KG1 (cell line): ENCODE measurements around the gene CBFA2T3.

Source experiments
- DNase-seq: peaks from one replicate; lab custom pipeline; 2025; lab: John Stamatoyannopoulos, UW

Gene CBFA2T3

DNA sequence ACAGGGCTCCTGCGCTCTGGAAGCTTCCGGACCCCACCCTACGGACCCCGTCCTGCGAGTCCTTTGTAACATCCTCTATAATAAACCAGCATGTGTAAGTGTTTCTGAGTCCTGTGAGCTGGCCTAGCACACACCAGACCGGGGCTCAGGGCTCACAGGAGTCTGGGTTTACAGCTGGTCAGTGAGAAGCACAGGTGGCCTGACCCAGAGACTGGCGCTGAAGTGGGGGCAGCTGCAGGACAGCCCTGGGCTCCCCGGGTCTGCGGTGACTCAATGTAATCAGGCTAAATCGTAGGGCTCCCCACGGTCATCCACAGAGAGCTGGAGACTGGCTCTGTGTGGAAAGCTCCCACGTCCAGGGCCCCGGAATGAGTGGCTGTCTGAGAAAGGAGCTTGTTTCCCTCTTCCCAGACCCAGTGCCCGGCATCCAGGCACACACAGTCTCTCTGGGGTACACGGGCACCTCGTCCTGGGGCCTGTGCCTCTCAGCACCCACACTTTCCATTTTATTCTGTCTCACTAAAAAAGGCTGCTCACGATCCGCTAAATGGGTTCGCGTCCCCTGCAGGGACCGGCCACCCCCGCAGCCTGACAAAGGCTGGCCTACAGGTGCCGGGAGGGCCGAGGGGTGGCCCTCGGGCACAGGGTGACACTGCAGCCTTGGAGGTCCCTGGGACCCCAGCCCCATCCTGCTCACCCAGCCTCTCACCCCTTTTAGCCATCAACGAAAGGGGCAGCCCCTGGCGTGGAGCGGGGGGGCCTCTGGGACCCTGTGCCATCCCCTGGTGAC is 18.9 kb upstream of the CBFA2T3 start:
- DNase-seq = no peak

DNA sequence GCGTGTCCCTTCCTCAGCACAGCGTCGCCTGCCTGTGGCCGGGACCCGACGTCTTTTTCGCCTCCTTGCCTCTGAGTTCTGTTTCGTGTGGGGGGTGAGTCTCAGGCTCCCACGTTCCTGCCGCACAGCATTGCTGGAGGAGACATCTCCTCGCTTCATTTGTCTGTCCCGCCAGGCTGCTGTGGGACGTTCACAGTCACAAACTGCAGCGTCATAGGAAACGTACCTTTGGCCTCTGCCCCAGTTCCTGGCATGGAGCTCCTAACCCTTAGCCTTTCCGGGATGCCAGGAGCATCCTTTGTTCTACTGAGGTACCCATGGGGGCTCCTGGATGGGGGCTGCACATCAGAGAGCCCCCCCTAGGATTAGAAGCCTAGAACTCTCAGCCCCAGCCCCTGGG is 18.2 kb upstream of the CBFA2T3 start:
- DNase-seq = no peak

DNA sequence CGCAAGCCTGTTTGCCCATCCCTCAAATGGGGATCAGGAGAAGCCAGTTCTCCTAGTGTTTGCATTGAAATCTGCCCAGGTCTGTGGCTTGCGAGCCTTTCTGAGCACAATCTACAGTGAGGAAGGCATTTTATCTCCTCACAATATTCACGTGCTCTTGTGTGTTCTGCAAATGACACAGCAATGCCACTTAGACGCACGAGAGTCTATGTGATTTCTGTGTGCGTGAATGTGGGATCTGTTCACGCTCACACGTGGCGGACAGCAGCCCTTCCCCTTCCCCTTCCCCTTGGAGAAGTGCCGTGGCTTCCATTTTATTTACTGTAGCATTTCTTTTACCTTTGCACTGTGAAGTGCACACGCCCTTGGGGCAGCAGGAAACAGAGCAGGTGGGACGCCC is 17.7 kb upstream of the CBFA2T3 start:
- no peak for DNase-seq

GRCh38 chr16:88993946-88994600 is 17.1 kb upstream of the CBFA2T3 start:
- no peak for DNase-seq

DNA sequence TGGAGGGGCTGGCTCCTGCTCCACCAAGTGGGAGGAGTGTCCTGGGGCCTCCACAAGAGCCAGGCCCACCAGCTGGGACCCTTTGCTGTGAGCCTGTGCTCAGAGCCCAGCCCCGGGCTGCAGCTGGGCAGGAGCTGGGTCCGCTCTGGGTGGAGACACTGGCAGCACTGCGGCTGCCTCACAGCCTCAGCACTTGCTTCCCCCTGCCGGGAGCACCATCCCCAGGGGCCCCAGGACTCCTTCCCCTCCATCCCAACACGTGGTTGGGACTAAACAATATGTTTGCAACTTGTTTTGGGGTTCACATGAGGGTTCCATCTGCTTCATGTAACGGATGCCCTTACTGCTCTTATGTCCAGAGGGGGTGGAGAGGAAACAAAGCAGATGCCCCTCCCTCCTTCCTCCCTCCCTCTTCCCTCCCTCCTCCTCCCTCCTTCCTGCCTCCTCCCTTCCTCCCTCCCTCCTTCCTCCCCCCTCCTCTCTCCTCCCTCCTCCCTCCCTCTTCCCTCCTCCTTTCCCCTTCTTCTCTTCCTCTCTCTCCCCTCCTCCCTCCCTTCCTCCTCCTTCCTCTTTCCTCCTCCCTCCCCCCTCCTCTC is 16.3 kb upstream of the CBFA2T3 start:
- DNase-seq = peak; percentile 10

GRCh38 chr16:88992351-88993165 is 15.6 kb upstream of the CBFA2T3 start:
- no peak for DNase-seq

DNA sequence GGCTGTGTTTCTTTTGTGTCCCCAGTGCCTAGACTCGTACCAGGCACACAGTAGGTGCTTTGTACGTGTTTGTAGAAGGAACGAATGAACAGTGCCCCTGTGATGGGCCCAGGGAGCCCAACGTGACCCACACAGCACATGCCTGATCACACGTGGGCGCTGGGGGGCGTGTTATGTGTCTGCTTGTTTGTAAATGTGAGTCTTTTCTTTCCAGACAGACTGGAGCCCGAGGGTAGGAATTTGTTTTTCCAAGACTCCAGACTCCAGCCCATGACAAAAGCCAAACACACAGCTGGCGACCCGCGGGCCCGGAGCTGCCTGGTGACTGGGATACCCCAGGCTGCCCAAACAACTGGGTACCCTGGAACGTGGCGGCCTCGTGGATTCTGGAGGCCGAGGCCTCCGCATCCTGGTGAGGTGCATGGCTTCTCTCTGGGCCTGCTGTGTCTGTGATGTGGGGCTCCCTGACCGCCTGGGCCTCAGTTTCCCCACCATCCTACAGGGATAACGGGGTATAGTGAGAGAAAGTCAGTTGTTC is 14.9 kb upstream of the CBFA2T3 start:
- DNase-seq = no peak

DNA sequence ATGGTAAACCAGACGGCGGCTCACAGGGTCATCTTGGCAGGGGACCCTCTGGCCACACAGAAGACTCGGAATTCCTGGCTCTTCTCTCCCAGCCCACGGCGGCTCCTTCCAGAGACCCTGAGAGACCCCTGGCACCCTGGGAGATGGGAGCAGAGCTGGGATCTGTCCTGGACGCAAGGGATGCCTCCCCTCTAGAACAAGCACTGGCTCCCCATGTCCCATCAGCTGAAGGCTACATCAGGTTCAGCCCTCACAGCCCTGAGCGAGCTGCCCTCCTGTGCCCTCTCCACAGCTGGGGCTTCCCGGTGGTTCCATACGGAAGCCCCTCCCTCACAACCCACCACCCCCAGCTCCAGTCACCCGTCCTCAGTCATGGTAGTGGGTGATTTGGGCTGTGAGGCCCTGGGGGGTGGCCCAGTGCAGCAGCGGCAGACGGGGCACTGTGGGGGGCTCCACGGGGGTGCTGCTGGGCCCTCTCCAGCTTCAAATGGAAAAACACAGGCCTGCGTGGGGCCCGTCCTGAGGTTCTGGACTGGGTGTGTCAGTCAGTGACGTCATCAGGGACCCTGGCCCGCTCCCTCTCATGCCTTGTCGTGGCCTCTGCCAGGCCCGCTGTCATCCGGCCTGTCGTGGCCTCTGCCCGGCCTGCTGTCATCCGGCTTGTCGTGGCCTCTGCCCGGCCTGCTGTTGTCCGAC is 13.0 kb upstream of the CBFA2T3 start:
- no peak for DNase-seq

GRCh38 chr16:88988980-88989811 is 12.2 kb upstream of the CBFA2T3 start:
- no peak for DNase-seq

GRCh38 chr16:88985521-88985920 is 8.5 kb upstream of the CBFA2T3 start:
- no peak for DNase-seq

DNA sequence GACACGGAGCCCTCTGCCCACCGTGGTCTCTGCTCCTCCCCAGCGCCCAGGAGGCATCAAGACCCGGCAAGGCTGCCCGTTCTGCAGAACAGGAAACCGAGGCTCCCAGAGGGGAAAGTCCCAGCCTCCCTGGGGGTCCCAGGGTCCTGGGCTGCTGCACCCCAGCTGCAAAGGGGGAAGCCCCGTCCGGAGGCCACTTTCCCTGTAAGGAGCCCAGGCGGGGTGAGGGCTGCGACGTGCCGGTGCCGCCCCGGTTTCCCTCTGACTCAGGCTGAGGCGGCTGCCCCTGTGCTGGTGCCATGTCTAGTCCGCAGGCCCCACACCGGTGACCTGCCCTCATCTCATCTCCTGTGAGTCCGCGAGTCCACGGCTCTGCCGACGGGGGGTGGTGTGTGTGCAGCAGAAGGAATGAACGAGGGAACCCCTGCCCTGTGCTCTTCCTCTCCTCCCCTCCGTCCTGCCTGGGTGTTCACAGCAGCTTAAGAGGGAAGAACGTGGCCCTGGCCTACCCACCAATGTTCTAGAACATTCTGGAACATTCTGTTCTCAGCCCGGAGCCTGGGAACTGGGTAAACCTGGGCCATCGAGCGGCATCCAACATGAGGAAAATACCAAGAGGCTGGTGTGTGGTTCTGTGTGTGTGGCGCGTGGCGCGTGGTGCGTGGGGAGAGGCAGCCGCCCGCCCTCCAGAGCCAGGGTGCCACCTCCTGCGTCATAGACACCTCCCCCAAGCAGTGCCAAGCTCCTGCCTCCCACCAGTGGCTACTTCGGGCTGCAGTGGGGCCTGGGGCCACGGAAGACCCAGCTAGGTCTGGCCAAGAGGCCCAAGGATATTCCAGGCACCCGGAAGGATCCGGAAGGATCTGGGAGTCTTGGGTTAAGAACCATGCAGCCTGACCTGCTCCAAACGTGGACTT is 7.0 kb upstream of the CBFA2T3 start:
- DNase-seq = no peak

DNA sequence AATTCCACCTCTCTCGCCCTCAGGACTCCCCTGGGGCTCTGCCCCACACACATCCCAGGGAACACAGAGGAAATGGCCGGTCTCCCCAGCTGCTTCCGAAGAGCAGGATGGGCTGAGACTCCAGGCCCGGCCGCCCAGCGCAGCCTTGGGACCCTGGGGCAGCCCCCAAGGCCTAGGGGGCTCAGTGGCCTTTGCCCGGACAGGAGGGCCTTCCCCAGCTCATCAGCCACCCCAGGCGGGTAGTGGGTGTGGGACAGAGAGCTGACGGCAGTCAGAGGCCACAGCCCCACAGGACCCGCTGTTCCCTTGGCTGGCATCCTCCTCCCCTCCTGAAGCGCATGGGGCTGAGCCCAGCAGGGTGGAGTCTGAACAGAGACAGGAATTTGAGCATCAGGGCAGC is 6.2 kb upstream of the CBFA2T3 start:
- DNase-seq = no peak

- no peak for DNase-seq
Measured at GRCh38 chr16:88982286-88983084, 5.5 kb upstream of the CBFA2T3 start.

DNA sequence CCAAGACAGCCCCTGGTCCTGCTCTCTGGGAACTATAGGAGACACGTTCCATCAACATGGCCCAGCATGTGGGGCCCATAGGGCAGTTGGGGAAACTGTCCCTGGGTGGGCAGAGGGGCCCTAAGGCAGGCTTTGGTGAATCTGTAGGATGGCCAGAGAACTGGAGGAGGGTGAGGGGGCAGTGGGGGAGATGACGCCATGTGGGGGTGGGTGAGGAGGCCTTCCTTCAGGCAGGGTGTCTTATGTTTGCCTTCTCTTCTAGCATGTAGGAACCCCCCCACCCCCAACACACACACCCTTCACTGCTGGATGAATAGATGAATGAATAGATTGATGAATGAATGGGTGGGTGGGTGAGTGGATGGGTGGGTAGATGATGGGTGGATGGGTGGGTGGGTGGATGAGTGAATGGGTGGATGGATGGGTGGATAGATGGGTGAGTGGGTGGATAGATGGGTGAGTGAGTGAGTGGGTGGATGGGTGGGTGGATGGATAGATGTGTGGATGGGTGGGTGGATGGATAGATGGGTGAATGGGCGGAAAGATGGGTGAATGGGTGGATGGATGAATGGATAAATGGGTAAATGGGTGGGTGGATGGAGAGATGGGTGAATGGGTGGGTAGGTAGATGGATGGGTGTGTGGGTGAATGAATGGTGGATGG is 2.5 kb upstream of the CBFA2T3 start:
- no peak for DNase-seq

DNA sequence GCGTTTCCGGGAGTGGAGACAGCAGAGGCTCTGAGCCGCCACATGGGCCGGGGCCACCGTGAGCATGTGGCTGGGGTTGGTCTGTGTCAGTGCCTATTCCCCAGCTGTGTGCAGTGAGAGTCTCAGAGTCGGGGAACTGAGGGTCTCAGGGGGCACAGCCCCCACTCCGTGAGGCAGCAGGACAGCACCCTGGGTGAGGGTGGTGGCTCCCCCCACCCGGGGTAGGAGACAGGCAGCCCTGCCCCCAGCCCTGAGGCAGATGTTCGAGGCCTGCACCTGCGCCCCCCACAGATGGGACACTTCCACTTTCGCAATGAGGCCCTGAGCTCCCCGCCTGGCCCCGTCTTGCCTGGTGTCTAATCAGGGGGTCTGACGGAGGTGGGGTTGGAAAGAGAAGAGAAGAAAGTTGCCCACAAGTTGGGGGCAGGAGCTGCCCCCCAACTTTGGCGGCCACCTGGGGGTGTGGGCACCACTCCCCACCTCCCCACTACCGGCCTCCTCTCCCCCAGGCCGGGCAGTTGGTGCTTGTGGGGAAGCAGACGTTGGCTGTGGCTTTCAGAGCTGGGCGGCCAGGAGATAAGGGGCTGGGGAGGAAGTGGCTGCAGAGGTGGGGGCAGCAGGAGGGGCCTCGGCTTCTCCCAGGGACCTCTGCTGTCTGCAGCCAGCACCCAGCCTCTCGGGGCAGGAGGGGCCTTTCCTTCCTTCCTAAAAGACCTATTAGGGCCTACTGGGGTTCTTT is 1.8 kb upstream of the CBFA2T3 start:
- DNase-seq = peak; percentile 87

GRCh38 chr16:88977812-88978607 is 1.0 kb upstream of the CBFA2T3 start:
- no peak for DNase-seq
